Liver (tissue), 9 donors: ENCODE results near the gene SYNPR. TPM values are rescaled to one million over a fixed set of nuclear protein-coding genes. Genes with fewer than 3 reads are reported as not detected.

Experiments
- DNase-seq: peaks from one replicate; pipeline ENCODE4 v3.0.0-alpha.2; 2017; ENCODE audit warnings: low spot score
- H3K27ac ChIP-seq, 2 donors: one replicate each; pipeline ENCODE4 v1.7.0; 2013; ENCODE audit warnings: inconsistent platforms in 2 of 2, low read length in 2 of 2, control low read depth in 1 of 2, low read depth in 1 of 2, mild to moderate bottlenecking in 1 of 2
- H3K27me3 ChIP-seq, 4 donors: one replicate each; pipeline versions ENCODE4 v1.6.1 to v1.7.0; 2013; ENCODE audit warnings: low read length in 3 of 4, inconsistent platforms in 1 of 4, mild to moderate bottlenecking in 1 of 4, moderate library complexity in 1 of 4; ENCODE audit not compliant: control insufficient read depth in 4 of 4, insufficient read depth in 4 of 4
- H3K36me3 ChIP-seq, 4 donors: one replicate each; pipeline versions ENCODE4 v1.6.1 to v1.7.0; 2013; ENCODE audit warnings: low read length in 3 of 4, mild to moderate bottlenecking in 3 of 4, low read depth in 1 of 4, moderate library complexity in 1 of 4; ENCODE audit not compliant: control insufficient read depth in 4 of 4, insufficient read depth in 3 of 4
- H3K4me1 ChIP-seq, 4 donors: one replicate each; pipeline versions ENCODE4 v1.6.1 to v1.7.0; 2013; ENCODE audit warnings: low read length in 3 of 4, mild to moderate bottlenecking in 3 of 4, moderate library complexity in 1 of 4; ENCODE audit not compliant: control insufficient read depth in 4 of 4, insufficient read depth in 4 of 4
- H3K4me3 ChIP-seq, 3 donors: one replicate each; pipeline versions ENCODE4 v1.6.1 to v1.7.0; 2013; ENCODE audit warnings: low read length in 3 of 3, control low read depth in 1 of 3, low read depth in 1 of 3, mild to moderate bottlenecking in 1 of 3
- H3K9ac ChIP-seq, 2 donors: one replicate each; pipeline ENCODE4 v1.7.0; 2013; ENCODE audit warnings: low read length in 2 of 2, mild to moderate bottlenecking in 2 of 2, moderate library complexity in 2 of 2, control low read depth in 1 of 2, low read depth in 1 of 2
- H3K9me3 ChIP-seq, 4 donors: one replicate each; pipeline versions ENCODE4 v1.6.1 to v1.7.0; 2013; ENCODE audit warnings: low read length in 3 of 4; ENCODE audit not compliant: control insufficient read depth in 4 of 4
- ATF3 ChIP-seq: IDR thresholded peaks from 2 replicates; pipeline ENCODE4 v1.6.1; 2016; ENCODE audit warnings: antibody characterized with exemption
- CTCF ChIP-seq: fragments of 150-350 bp; IDR thresholded peaks from 2 replicates; pipeline ENCODE4 v1.5.1; 2017; ENCODE audit warnings: improper control_type of control experiment, low read depth, low read length; ENCODE audit not compliant: missing input control
- EGR1 ChIP-seq, 2 donors: IDR thresholded peaks; 2 replicates each; pipeline ENCODE4 v1.6.1; 2016 to 2018; ENCODE audit warnings: antibody characterized with exemption in 2 of 2, low read depth in 2 of 2
- FOXA1 ChIP-seq: IDR thresholded peaks from 2 replicates; pipeline ENCODE4 v1.6.1; 2016; ENCODE audit warnings: antibody characterized with exemption
- FOXA2 ChIP-seq: IDR thresholded peaks from 2 replicates; pipeline ENCODE4 v1.6.1; 2016; ENCODE audit warnings: antibody characterized with exemption
- GABPA ChIP-seq, 2 donors: IDR thresholded peaks in 1 of 2; conservative IDR thresholded peaks in 1 of 2; 2 replicates each; pipeline ENCODE4 v1.6.1; 2016; ENCODE audit warnings: antibody characterized with exemption in 2 of 2, mild to moderate bottlenecking in 1 of 2, moderate library complexity in 1 of 2
- HNF4A ChIP-seq, 2 donors: conservative IDR thresholded peaks; 2 replicates each; pipeline ENCODE4 v1.6.1; 2016; ENCODE audit warnings: antibody characterized with exemption in 2 of 2, mild to moderate bottlenecking in 2 of 2
- HNF4G ChIP-seq: IDR thresholded peaks from 2 replicates; pipeline ENCODE4 v1.6.1; 2016; ENCODE audit warnings: antibody characterized with exemption
- JUND ChIP-seq, 2 donors: IDR thresholded peaks; 2 replicates each; pipeline ENCODE4 v1.6.1; 2016; ENCODE audit warnings: antibody characterized with exemption in 2 of 2
- MAX ChIP-seq: IDR thresholded peaks from 2 replicates; pipeline ENCODE4 v1.6.1; 2016; ENCODE audit warnings: antibody characterized with exemption
- RAD21 ChIP-seq, 2 donors: IDR thresholded peaks; 2 replicates each; pipeline ENCODE4 v1.6.1; 2016; ENCODE audit warnings: antibody characterized with exemption in 2 of 2, mild to moderate bottlenecking in 2 of 2
- REST ChIP-seq: IDR thresholded peaks from 2 replicates; pipeline ENCODE4 v1.6.1; 2016; ENCODE audit warnings: antibody characterized with exemption, mild to moderate bottlenecking
- SP1 ChIP-seq: IDR thresholded peaks from 2 replicates; pipeline ENCODE4 v1.6.1; 2018; ENCODE audit warnings: antibody characterized with exemption, mild to moderate bottlenecking
- TAF1 ChIP-seq: conservative IDR thresholded peaks from 2 replicates; pipeline ENCODE4 v1.6.1; 2016; ENCODE audit warnings: antibody characterized with exemption, mild to moderate bottlenecking
- YY1 ChIP-seq: IDR thresholded peaks from 2 replicates; pipeline ENCODE4 v1.6.1; 2016; ENCODE audit warnings: antibody characterized with exemption, mild to moderate bottlenecking
- ZBTB33 ChIP-seq: IDR thresholded peaks from 2 replicates; pipeline ENCODE4 v1.6.1; 2016; ENCODE audit warnings: antibody characterized with exemption
- WGBS: extraction: QIAGEN DNeasy Blood & Tissue Kit; methylation state at CpG from one replicate; pipeline ENCODE4 v1.1.7; 2013; 5-methylcytosine and 5-hydroxymethylcytosine counted together
- polyA plus RNA-seq, 2 donors: library from polyadenylated mRNA; stranded (reverse) in 1 of 2; unstranded in 1 of 2; fragments of 200-250 nt in 1 of 2; fragments of >200 nt in 1 of 2; fragmentation: Nextera tagmentation in 1 of 2; extraction: Ambion mirVana in 1 of 2; gene quantifications; one replicate each; pipeline versions ENCODE4 v1.2.1 to v1.2.3, GENCODE V29; 2013 to 2015
- total RNA-seq, 2 donors: library from RNA; depleted of rRNA; stranded (reverse); fragments of >200 nt; gene quantifications; one replicate each; pipeline ENCODE4 v1.2.3, GENCODE V29; 2014
- donor health status: healthy.
- donor health status: healthy.
- donor health status: healthy.
- donor health status: healthy.
- donor health status: healthy.

SYNPR gene
- total and polyA plus RNA-seq, 4 donors = not detected

- Histone ChIP-seq H3K9ac (no peak overlapping the region), H3K36me3 (no peaks in the 10 kb centered on the region), H3K27me3 (peaks cover 0 to 8% (median 0%) of the 10 kb centered on the region in 4 donors), H3K4me1 (no peaks in the 10 kb centered on the region), H3K27ac (no peak overlapping the region), H3K4me3 (no peak overlapping the region), H3K9me3 (no peaks in the 10 kb centered on the region)
- no peak for DNase-seq
- 78% methylated on average over 2 of the region's 2 CpGs for whole genome bisulfite sequencing
- TF ChIP-seq REST (no peak), ATF3 (no peak), RAD21 (IDR thresholded peaks at IDR 0.05) (no peak), CTCF (no peak), GABPA (IDR thresholded peaks at IDR 0.05 in 1 of 2, conservative IDR thresholded peaks at IDR 0.05 in 1 of 2) (no peak), JUND (IDR thresholded peaks at IDR 0.05) (no peak), TAF1 (no peak), MAX (no peak), HNF4G (no peak), SP1 (no peak), HNF4A (conservative IDR thresholded peaks at IDR 0.05) (no peak), YY1 (no peak), ZBTB33 (no peak), FOXA2 (no peak)
Observed at GRCh38 chr3:63290686-63291085, 12.6 kb downstream of the SYNPR start.

GRCh38 chr3:63294332-63294731, 16.2 kb downstream of the SYNPR start:
- Histone ChIP-seq H3K27me3 (no peaks in the 10 kb centered on the region), H3K36me3 (no peaks in the 10 kb centered on the region), H3K9me3 (peaks cover 0 to 6% (median 0%) of the 10 kb centered on the region in 4 donors), H3K27ac (no peak overlapping the region), H3K4me3 (no peak overlapping the region), H3K4me1 (no peaks in the 10 kb centered on the region), H3K9ac (no peak overlapping the region)
- WGBS = 69% methylated on average over 4 of the region's 4 CpGs
- no peak for DNase-seq
- TF ChIP-seq FOXA1 (no peak), YY1 (no peak), ATF3 (no peak), RAD21 (IDR thresholded peaks at IDR 0.05) (no peak), EGR1 (IDR thresholded peaks at IDR 0.05; ENCODE audit: low read depth in 2 of 2) (no peak), JUND (IDR thresholded peaks at IDR 0.05) (no peak), REST (no peak), ZBTB33 (no peak)
